HCT116 (cell line): ENCODE results near the gene MAML3.

Experiments used
- EZH2phosphoT487 ChIP-seq: fragments of 200-600 bp; IDR thresholded peaks from 2 replicates; pipeline ENCODE4 v1.6.1; 2018; ENCODE audit warnings: antibody characterized with exemption, borderline replicate concordance
- ZFX ChIP-seq: fragments of 450-650 bp; IDR thresholded peaks from 2 replicates; pipeline ENCODE4 v1.6.1; 2017
- TF ChIP-seq, protein P1 (sequence below), 3 experiments: fragments of 200-600 bp in 1 of 3; sonication (generic) in 1 of 3; IDR thresholded peaks in 2 of 3; conservative IDR thresholded peaks in 1 of 3; 2 replicates each; pipeline ENCODE4 v1.5.1; 2012 to 2017; ENCODE audit warnings: low read depth in 2 of 3, low read length in 2 of 3, antibody characterized with exemption in 1 of 3, borderline replicate concordance in 1 of 3, control low read depth in 1 of 3, mild to moderate bottlenecking in 1 of 3, mixed read lengths in 1 of 3, mixed run types in 1 of 3, moderate library complexity in 1 of 3; ENCODE audit not compliant: insufficient read depth in 1 of 3
- TF ChIP-seq, protein P2 (sequence below): IDR thresholded peaks from 2 replicates; pipeline ENCODE4 v1.6.1; 2012; ENCODE audit warnings: low read depth

DNA sequence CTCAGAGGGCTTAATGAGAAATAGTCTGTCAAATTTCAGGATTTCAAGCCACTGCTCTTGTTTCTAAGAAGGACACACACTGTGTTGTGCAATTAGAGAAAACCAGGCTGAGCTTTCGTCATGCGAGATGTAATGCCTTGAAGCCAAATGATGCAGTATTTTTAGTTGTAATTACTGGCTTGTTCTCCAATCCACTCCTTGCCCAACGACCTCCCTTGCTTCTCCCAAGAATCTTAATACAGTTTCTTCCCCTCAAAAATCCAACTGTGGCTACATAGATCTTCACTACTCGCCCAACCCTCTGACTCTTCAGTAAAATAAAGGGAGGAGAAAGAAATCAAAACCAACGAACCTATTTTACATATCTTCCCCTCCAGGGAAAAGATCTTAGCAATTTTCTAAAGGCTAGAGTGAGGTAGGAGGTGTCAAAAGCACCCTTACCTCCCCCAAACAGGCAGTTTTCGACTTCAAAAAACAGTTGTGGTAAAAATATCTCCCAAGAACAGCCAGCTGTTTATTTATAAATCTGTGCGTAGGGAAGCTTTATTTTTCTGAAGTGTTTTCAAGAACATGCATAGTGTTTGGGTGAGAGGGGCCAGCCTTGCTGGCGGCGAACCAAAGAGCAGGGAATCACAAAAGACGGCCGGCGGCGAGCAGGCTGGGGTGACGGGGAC lies 419.6 kb downstream of the MAML3 start:
- TF ChIP-seq EZH2phosphoT487 (no peak), ZFX (no peak)
- TF ChIP-seq, protein P1, sequence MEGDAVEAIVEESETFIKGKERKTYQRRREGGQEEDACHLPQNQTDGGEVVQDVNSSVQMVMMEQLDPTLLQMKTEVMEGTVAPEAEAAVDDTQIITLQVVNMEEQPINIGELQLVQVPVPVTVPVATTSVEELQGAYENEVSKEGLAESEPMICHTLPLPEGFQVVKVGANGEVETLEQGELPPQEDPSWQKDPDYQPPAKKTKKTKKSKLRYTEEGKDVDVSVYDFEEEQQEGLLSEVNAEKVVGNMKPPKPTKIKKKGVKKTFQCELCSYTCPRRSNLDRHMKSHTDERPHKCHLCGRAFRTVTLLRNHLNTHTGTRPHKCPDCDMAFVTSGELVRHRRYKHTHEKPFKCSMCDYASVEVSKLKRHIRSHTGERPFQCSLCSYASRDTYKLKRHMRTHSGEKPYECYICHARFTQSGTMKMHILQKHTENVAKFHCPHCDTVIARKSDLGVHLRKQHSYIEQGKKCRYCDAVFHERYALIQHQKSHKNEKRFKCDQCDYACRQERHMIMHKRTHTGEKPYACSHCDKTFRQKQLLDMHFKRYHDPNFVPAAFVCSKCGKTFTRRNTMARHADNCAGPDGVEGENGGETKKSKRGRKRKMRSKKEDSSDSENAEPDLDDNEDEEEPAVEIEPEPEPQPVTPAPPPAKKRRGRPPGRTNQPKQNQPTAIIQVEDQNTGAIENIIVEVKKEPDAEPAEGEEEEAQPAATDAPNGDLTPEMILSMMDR (IDR thresholded peaks at IDR 0.05 in 2 of 3, conservative IDR thresholded peaks at IDR 0.05 in 1 of 3; ENCODE audit: borderline replicate concordance in 1 of 3, insufficient read depth in 1 of 3, low read depth in 2 of 3, low read length in 2 of 3), result no peak
- TF ChIP-seq, protein P2, sequence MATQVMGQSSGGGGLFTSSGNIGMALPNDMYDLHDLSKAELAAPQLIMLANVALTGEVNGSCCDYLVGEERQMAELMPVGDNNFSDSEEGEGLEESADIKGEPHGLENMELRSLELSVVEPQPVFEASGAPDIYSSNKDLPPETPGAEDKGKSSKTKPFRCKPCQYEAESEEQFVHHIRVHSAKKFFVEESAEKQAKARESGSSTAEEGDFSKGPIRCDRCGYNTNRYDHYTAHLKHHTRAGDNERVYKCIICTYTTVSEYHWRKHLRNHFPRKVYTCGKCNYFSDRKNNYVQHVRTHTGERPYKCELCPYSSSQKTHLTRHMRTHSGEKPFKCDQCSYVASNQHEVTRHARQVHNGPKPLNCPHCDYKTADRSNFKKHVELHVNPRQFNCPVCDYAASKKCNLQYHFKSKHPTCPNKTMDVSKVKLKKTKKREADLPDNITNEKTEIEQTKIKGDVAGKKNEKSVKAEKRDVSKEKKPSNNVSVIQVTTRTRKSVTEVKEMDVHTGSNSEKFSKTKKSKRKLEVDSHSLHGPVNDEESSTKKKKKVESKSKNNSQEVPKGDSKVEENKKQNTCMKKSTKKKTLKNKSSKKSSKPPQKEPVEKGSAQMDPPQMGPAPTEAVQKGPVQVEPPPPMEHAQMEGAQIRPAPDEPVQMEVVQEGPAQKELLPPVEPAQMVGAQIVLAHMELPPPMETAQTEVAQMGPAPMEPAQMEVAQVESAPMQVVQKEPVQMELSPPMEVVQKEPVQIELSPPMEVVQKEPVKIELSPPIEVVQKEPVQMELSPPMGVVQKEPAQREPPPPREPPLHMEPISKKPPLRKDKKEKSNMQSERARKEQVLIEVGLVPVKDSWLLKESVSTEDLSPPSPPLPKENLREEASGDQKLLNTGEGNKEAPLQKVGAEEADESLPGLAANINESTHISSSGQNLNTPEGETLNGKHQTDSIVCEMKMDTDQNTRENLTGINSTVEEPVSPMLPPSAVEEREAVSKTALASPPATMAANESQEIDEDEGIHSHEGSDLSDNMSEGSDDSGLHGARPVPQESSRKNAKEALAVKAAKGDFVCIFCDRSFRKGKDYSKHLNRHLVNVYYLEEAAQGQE, result no peak
